GM20431 (cell line): ENCODE results near the gene PCSK6.
"Not testable (repeated sequence)": the region's sequence is repeated elsewhere in the genome, so short reads cannot be mapped to it uniquely, and the experiment has no call there.

Experiments used
- in situ Hi-C: fragments of 300-500 bp; cut with MseI, MboI; formaldehyde crosslinking; loops from one replicate; pipeline ENCODE4 v1.15.0; 2020; ENCODE audit warnings: low sequenced_read_pairs; ENCODE audit not compliant: unreplicated experiment

PCSK6 gene

GRCh38 chr15:101390060-101390459, 99.4 kb downstream of the PCSK6 start:
- in situ Hi-C loops = no loop called here

DNA sequence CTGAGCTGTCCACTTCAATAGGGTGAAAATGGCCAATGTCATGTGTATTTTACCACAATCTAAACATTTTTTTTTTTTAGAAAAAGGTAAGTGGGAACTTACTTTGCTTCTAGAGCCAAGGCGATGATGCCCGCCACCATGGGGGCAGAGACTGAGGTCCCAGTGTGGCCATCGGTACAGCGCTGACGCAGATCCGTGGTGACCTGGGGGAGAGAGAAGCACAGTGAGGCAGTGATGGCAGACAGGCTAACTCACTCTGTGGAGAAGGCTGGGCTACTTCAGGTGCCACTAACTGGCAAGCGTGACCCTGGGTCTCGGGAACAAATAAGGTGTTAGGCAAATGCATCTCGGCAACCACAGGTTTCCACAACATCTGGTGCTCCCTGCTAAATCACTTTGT, 100.1 kb downstream of the PCSK6 start:
- in situ Hi-C loops = no loop called here

DNA sequence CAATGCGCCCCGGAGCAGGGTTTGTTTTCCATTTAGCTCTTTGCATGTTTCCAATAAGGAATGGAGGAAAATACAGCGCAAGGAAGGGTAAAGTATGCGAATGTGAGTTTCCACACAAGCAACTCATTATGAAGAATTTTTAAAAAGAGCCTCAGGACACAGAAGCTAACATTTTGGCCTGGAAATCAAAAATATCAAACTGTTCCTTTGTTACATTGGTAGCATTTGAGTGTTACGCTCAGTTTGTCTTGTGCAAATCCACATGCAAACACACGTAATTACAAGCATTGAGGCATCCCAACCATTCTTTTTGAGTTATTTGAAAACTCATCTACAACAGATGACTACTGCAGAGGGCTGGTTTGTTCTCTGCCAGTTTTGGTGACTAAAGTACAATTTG, 101.5 kb downstream of the PCSK6 start:
- in situ Hi-C loops = no loop called here

GRCh38 chr15:101387574-101387973, 101.9 kb downstream of the PCSK6 start:
- in situ Hi-C loops = no loop called here

DNA sequence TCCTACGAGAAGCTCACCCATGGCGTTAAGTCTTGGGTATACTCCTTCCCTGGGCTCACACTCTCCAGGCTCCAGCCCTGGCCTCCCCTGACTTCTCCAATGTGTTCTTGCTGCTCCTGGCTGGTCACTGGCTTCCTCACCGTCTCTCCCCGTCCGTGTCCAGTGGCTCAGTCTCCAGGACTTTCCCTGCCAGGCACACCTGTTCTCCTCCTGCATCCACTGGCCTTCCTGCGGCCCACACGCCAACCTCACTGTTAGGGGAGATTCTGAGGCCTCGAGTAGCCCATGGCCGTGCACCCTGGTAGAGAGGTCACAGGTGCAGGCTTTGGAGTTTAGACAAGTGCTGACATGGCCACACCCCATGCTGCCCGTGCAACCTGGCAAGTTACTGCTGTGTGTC, 102.5 kb downstream of the PCSK6 start:
- in situ Hi-C loops = no loop called here

DNA sequence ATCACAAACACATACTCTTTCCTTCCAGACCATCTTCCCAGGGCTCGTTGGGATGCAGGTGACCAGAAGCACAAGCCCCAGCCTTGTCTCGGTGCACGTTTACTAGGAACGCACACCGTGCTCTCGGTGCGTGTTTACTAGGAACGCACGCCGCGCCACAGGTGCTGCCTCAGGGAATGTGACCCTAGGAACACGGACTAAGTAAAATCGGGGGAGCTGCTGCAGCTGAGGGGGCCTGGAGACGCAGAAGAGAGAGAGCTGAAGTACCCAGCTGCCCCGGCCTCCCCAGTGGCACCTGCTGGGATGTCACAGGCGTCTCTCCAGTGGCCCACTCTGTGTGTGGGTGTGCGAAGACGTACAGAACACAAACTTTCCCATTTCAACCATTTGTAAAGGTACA, 103.5 kb downstream of the PCSK6 start:
- in situ Hi-C loops = no loop called here

GRCh38 chr15:101384276-101384675, 105.2 kb downstream of the PCSK6 start:
- in situ Hi-C loops = no loop called here

- in situ Hi-C loops = no loop called here
These were observed 107.0 kb downstream of the PCSK6 start for GRCh38 chr15:101382544-101382943.

DNA sequence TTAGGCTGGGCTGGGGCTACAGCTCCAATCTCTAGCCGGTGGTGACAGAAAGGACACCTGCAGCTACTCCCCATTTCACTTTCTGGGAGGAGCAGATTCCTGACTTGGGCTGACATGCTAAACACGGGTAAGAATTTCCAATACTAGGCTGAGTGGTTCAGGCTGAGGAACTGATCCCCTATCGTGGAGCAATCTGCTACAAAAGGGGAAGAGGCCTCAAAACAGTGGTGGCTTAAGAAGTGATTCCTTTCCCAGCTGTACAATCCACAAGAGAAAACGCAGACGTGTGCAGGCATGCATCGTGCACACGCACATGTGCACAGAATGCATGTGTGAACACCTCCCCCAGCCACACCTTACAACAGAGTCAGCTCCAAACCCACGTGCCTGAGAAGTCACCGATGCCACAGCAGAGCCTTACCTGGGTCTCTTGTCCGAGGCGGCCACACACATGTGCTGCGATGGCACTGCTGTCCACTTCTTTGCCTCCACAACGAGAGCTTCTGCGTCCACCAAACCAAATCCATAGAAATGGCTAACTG, 107.8 kb downstream of the PCSK6 start:
- in situ Hi-C loops = no loop called here

DNA sequence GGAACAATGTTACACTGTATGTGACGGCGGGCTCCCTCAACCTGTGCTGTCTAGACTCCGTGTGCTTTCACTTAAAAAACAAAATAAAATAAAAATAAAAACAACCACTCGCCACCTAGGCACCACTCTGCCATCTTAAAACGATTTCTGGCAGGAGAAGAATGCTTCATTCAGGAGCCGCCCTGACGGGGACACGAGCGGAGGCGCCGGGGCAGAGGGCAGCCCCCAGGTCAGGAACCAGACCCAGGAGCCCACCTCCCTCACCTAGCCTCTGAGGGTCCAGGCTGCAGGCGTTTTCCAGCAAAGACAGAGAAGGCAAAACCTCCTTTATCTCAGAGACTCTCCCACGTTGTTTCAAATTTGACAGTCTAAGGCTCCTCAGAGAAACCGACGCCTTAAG, 109.4 kb downstream of the PCSK6 start:
- in situ Hi-C loops = no loop called here

GRCh38 chr15:101379647-101380046, 109.9 kb downstream of the PCSK6 start:
- in situ Hi-C loops = no loop called here

DNA sequence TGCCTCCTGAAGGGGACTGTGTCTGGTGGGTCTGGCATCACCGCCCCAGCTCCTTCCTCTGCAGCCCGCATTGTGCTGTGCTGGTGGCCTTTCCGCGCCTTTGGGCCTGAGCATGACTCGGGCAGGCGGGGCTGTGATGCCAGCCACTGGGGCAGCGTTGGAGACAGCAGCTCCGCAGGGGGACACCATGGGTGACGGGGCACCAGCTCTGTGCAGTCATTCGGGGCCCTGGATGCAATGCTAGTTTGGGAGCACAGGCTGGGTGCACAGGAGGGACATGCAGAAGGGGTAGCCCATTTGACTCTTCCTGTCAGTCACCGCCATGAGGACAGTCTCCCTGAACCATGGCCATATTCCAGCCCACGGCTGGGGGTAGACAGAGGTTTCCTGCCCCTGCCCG, 110.6 kb downstream of the PCSK6 start:
- in situ Hi-C loops = no loop called here

- in situ Hi-C loops = no loop called here
These were observed 111.2 kb downstream of the PCSK6 start for GRCh38 chr15:101378171-101378755.

DNA sequence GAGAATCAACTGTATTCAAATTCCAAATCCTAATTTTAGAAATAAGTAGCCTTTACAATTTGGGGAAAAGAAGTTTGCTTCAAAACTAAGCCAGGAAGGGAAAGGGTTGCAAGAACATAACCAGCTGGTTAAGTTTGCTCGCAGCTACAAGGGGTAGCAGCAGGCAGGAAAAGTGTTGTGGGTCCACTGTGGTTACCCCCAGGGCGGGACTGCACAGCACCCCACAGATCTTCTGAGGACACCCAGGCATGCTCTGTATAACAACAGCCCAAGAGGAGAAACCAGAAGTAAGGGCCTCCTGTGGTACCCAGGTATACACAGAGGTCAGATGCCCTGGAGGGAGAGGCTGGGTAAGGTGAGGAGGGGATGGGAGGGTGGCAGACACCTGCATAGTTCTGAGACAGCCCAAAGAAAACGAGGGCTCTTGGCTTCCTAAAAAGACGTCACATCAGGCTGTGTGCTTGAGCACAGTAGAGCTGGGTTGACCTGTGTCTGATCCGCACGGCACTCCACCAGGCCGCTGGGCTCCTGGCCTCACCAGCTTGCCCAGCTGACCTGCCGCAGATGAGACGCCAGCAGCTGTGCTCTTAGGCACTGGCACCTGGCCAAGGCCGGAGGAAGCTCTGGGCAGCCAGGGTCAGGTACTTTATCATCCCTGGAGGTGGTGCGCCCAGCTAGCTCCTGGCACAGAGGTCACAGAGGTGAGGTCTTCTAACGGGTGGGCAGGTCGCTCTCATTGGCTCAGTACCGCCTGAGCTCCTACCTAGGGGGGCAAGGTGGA, 112.7 kb downstream of the PCSK6 start:
- in situ Hi-C loops = no loop called here

DNA sequence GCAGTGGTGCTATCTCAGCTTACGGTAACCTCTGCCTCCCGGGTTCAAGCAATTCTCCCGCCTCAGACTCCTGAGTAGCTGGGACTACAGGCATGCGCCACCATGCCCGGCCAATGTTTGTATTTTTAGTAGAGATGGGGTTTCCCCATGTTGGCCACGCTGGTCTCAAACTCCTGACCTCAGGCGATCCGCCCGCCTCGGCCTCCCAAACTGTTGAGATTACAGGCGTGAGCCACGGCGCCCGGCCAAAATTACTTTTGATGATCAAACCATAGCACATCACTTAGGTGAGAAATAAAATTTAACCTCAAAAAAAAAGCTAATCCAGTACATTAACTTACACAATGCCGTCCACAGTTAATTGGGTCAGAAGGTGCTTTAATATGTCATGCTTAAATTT, 114.5 kb downstream of the PCSK6 start:
- in situ Hi-C loops = not testable (repeated sequence)

DNA sequence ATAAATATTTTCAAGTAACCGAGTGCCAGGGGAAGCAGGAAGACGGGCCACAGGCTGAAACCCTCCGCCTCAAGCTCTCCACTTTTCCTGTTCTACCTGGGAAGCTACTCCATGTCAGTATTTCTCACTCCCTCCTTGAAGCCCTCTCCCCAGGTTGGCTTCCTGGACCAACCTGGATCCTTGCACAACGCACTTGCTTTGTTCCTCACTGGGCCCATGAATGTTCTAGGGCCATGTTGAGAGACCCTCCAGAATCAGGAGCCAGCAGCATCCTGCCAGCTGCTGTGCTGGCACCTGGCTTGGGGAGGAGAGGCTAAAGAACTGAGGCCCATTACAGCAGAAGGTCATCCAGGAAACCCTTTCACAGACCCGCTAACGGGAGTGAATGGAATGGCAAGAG, 115.2 kb downstream of the PCSK6 start:
- in situ Hi-C loops = no loop called here

GRCh38 chr15:101373577-101373976, 115.9 kb downstream of the PCSK6 start:
- in situ Hi-C loops = no loop called here

DNA sequence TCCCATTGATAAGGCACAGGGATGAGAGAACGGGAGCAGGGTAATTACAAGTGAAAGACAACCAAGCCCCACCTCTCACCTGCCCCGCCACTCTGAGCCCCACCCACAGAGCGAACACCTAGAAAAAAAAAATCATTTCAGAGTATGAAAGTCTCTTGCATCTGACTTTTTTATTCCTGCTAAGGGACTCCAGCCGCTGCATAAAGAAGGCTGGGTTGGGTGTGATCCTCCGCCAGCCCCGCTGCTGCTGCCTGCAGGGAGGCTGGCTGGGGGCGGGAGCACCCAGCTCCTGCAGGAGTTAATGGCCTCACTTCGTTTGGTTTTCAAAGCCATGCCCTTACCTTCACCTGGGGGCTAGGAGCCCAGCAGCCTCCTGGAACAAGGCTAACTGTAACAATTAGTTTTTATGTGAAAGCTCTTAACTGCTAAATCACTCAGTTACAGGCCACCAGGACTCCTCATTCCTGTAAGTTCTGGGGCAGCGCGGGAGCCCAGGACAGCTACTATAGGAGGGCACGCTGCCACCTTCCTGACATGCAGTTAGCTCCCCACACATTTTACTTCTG, 116.5 kb downstream of the PCSK6 start:
- in situ Hi-C loops = no loop called here

- in situ Hi-C loops = no loop called here
These were observed 117.3 kb downstream of the PCSK6 start for GRCh38 chr15:101372149-101372577.

- in situ Hi-C loops = no loop called here
These were observed 118.0 kb downstream of the PCSK6 start for GRCh38 chr15:101371519-101371918.

- in situ Hi-C loops = no loop called here
These were observed 118.4 kb downstream of the PCSK6 start for GRCh38 chr15:101371081-101371480.
